Mononuclear cell (primary cell): ENCODE results near the gene PIGW. TPM values are rescaled to one million over a fixed set of nuclear protein-coding genes. Genes with fewer than 3 reads are reported as not detected.

Experiments
- H3K27me3 ChIP-seq: 2 replicates; pipeline ENCODE4 v1.6.0; 2011; ENCODE audit warnings: low read length, control low read depth; ENCODE audit not compliant: insufficient read depth
- H3K4me1 ChIP-seq: 2 replicates; pipeline ENCODE4 v1.5.1; 2011; ENCODE audit warnings: mild to moderate bottlenecking, low read length, control low read depth; ENCODE audit not compliant: insufficient read depth
- H3K4me3 ChIP-seq: 2 replicates; pipeline ENCODE4 v1.5.1; 2011; ENCODE audit warnings: mild to moderate bottlenecking, low read length, moderate library complexity
- H3K9me3 ChIP-seq: 2 replicates; pipeline ENCODE4 v1.5.1; 2011; ENCODE audit warnings: low read depth, mild to moderate bottlenecking, control low read depth, low read length
- total RNA-seq: library from RNA; depleted of rRNA; stranded (reverse); fragments of >200 nt; gene quantifications from one replicate; pipeline ENCODE4 v1.2.3, GENCODE V29; 2012

PIGW gene, protein sequence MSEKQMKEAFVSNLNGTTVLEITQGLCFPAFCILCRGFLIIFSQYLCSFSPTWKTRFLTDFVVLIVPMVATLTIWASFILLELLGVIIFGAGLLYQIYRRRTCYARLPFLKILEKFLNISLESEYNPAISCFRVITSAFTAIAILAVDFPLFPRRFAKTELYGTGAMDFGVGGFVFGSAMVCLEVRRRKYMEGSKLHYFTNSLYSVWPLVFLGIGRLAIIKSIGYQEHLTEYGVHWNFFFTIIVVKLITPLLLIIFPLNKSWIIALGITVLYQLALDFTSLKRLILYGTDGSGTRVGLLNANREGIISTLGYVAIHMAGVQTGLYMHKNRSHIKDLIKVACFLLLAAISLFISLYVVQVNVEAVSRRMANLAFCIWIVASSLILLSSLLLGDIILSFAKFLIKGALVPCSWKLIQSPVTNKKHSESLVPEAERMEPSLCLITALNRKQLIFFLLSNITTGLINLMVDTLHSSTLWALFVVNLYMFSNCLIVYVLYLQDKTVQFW
- 2.6 TPM for total RNA-seq

DNA sequence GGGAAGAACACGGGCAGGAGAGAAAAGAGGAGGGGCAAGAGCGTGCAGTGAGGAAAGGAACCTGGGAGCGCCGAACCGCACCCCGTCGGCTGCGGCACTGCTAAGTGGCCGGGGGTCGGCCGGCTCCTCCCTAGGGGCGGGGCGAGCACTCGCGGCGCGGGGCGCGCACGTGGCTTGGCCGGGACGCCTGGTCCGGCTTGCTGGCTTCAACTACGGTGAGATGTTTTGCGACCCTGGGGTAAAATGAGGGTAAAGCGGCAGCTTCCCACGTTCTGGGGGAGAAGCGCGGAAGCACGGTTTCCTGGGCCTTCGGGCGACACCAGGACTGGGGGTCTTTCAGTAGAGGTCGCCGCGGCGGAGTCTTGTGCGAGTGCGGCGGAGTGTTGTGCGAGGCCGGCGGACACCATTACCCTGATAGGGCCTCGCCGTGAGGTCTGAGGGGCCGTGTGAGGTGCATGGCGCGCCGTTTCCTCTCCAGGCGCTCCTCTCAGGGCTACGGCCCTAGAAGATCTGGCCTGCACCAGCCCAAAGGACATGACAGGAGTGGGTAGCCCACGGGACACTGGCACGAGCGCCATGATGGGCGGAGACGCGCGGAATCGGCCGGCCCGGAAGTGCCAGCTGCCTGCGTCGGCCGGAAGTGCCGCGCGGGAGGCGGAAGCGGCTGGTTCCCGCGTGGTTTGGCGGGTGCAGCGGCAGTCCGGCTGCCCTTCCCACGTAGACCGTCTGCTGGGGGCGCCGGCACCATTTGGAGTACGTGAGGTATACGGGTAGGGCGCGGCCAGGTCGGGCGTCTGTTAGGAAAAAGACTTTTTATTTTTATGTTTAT lies at the start of gene PIGW, which contains the start of gene MYO19:
Gene PIGW, plus strand, starts transcription at position 148 of the 829 bp plus-strand sequence. CDS start 2,115 bp downstream, outside the sequence.
Gene MYO19, minus strand, starts transcription at position 29 of the 829 bp plus-strand sequence. CDS start 2,330 bp downstream, outside the sequence.
- no peaks in the 10 kb centered on the region for H3K27me3 ChIP-seq
- peaks cover 16% of the 10 kb centered on the region for H3K4me1 ChIP-seq
- H3K4me3 ChIP-seq: peak within 1 kb of the TSS; percentile 94
- H3K9me3 ChIP-seq: no peaks in the 10 kb centered on the region

- peaks cover 14% of the 10 kb centered on the region for H3K27me3 ChIP-seq
- no peaks in the 10 kb centered on the region for H3K9me3 ChIP-seq
- H3K4me3 ChIP-seq: no peak overlapping the region
- H3K4me1 ChIP-seq: peaks cover 34% of the 10 kb centered on the region
These were observed 49.8 kb upstream of the PIGW start for GRCh38 chr17:36485027-36485426.

DNA sequence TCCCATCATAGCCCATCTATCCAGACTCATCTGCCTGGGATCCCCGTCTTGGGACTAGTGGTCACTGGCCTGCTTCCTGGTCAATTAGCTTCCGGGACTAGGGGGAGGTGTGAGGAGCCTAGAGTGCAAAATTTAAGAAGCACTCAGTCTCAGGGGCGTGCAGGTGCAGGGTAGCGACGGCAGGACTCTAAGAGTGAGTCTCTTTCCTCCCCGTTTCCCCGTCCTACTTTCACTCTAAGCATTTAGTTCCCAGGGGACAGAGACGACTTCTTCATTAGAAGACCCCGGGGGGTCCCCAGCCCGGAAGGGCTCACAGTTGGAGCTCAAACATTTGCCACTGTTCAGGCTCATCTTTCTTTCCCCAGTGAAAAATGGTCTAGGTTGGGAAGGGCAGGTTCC lies 49.0 kb upstream of the PIGW start:
- Histone ChIP-seq H3K4me3 (peak overlapping the region; percentile 86), H3K4me1 (peaks cover 34% of the 10 kb centered on the region)

GRCh38 chr17:36486204-36487194 lies 48.3 kb upstream of the PIGW start, which contains the start of gene ZNHIT3:
TSS of gene ZNHIT3 (plus strand) at chr17:36486681. CDS start at chr17:36486700, 19 bp downstream.
- peak within 1 kb of the TSS; percentile 86 for H3K4me3 ChIP-seq
- peaks cover 12% of the 10 kb centered on the region for H3K27me3 ChIP-seq
- no peaks in the 10 kb centered on the region for H3K9me3 ChIP-seq
- peaks cover 34% of the 10 kb centered on the region for H3K4me1 ChIP-seq

More for the DNA sequence above, 49.0 kb upstream of the PIGW start:
- no peaks in the 10 kb centered on the region for H3K9me3 ChIP-seq
- peaks cover 14% of the 10 kb centered on the region for H3K27me3 ChIP-seq

DNA sequence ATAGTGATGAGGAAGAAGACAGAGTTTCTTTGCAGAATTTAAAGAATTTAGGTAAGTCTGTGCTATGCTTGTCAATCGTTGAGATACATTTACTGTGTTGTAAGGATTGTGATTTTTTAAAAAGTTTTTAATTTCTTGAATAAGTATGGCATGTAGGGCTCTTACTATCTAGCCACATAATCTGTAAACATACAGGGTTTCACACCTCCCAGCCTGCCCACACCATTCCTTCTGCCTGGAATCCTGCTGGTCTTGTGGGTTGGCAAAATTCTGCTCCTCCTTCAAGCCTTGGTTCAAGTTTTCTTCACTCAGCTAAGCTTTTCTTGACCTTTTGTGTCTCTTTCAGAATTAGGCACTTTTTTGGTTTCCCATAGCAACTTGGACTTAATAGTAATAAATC lies 40.8 kb upstream of the PIGW start:
- Histone ChIP-seq H3K9me3 (no peaks in the 10 kb centered on the region), H3K4me3 (no peak overlapping the region), H3K27me3 (no peaks in the 10 kb centered on the region), H3K4me1 (no peaks in the 10 kb centered on the region)

DNA sequence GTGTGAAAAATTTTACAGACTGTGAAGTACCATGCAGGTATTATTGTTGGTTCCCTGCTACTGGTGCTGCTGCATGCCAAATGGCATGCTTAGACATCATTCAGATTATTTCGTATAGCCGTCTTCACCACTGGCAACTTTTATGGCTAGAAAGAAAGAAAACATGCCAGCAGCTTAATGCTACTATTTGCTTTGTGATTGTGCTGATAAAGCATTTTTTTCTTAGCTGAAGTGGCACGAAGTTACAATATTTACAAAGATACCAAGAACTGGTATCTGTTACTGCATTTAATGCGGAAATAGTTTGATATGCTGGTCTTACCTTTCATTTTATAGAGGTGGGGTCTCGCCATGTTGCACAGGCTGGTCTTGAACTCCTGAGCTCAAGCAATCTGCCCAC lies 40.1 kb upstream of the PIGW start:
- no peaks in the 10 kb centered on the region for H3K9me3 ChIP-seq
- H3K4me3 ChIP-seq: no peak overlapping the region
- H3K4me1 ChIP-seq: no peaks in the 10 kb centered on the region
- no peaks in the 10 kb centered on the region for H3K27me3 ChIP-seq

- no peak overlapping the region for H3K4me3 ChIP-seq
- no peaks in the 10 kb centered on the region for H3K9me3 ChIP-seq
- no peaks in the 10 kb centered on the region for H3K27me3 ChIP-seq
- H3K4me1 ChIP-seq: no peaks in the 10 kb centered on the region
These were observed 39.7 kb upstream of the PIGW start for GRCh38 chr17:36495076-36495578.

DNA sequence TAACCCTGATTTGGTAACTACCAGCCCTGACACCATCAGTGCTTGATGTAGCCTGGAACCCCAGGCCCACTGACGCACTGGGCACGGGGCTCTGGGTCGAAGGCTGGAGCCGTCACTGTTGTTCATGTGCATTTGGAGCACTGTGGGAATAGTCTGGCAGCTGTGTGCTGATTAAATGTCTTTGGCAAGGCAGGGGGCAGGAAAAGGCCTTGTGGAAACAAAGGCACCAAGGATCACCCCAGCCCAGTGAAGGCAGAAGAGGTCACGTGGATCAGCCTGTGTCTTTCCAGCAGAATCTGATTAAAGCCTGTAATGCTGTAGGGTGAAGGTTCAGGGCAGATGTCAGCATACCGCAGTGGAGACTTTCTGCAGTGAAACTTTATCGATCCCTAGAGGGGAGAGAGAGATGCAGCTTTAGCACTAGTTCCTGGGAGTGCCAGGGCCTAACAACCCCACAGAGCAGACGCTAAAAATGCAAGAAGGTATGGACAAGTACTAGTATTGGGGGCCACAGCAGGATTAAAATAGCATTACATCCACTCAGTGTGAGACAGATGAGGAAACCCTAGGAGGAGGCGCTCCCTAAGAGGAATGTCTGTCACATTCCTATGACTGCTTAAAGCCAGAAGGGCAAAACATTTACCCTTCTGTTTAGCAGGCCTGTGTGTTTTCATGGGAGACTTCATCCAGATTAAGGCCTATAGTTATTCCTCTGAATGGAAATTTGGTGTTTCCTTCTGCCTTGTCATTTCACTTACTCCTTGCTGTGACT lies 38.6 kb upstream of the PIGW start:
- Histone ChIP-seq H3K27me3 (no peaks in the 10 kb centered on the region), H3K4me3 (no peak overlapping the region), H3K9me3 (no peaks in the 10 kb centered on the region), H3K4me1 (no peaks in the 10 kb centered on the region)

GRCh38 chr17:36498155-36498554 lies 36.6 kb upstream of the PIGW start:
- Histone ChIP-seq H3K27me3 (no peaks in the 10 kb centered on the region), H3K4me1 (no peaks in the 10 kb centered on the region)

DNA sequence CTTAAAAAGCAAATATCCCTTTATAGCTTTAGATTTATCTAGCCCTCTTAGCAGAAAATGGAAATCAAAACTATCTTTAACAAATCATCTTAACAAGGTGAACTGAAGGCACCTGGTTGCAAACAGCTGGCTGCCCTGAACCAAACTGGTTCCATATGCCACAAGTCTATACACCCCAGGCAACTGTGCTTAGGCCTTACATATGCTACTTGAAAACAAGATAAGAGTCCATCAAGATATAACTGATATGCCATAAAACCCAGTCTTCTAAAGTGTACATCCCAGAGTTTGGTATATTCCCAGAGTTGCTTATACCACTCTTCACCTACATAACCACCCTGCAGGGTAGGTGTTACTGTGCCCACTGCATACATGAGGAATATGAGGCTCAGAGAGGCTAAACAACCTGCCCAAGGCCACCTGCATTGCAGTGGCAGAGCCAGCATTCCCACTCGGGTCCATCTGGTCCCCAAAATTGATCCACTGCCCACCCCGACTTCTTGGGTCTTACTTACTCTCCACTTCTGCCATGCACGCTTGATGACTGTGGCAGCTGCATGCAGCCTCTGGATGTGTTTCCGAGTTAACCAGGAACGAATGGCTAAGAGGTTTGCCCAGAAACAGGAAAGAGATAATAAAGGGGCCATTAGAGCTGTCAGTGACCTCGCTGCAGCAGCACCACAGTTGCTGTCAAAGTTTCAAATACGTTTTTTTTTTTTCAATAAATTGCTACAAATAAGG lies 36.1 kb upstream of the PIGW start:
- Histone ChIP-seq H3K4me3 (no peak overlapping the region), H3K4me1 (no peaks in the 10 kb centered on the region), H3K27me3 (no peaks in the 10 kb centered on the region), H3K9me3 (no peaks in the 10 kb centered on the region)

More at GRCh38 chr17:36498155-36498554, 36.6 kb upstream of the PIGW start:
- no peaks in the 10 kb centered on the region for H3K9me3 ChIP-seq
- no peak overlapping the region for H3K4me3 ChIP-seq

DNA sequence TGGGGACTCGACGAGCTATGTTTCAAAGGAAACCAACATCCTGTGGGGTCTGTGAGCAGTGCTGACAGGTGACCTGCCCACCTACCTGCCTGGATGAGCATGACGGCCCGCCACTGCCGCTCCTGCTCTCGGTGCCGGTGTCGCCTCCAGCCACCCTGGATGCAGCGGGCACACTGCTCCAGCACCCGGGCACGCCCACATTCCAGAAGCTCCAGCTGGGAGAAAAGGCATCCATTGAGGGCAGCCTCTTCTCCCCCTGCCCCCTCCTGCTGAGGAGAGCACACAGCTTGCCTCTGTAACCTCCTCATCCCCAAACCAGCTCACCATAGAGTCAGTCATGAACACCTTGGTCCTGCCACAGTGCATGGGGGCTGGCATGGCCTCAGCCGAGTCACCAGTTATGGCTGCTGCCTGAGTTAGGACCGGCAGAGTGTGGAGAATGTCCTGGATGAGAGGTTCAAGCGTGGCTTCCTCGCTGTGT lies 34.0 kb upstream of the PIGW start:
- H3K9me3 ChIP-seq: no peaks in the 10 kb centered on the region
- H3K4me3 ChIP-seq: no peak overlapping the region
- H3K4me1 ChIP-seq: no peaks in the 10 kb centered on the region
- no peaks in the 10 kb centered on the region for H3K27me3 ChIP-seq

DNA sequence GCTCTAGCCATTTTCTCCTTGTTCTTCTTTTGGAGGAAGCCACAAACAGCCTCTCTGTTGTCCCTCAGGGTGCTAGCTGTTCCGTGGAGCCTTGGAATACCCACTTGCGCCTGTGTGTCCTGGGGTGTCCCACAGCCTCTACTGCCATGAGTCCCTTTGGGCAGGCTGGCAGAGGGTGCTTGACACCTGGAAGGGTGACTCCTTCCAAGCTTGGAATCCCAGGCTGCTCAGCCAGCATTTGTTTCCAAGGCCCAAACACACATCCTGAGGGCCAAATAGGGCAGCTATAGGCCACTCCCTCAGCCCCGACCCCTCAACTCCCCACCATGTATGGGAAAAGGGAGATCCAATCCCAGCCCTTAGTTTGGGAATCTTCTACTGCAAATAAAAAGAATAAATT lies 33.4 kb upstream of the PIGW start:
- H3K27me3 ChIP-seq: no peaks in the 10 kb centered on the region
- no peak overlapping the region for H3K4me3 ChIP-seq
- no peaks in the 10 kb centered on the region for H3K4me1 ChIP-seq
- H3K9me3 ChIP-seq: no peaks in the 10 kb centered on the region

DNA sequence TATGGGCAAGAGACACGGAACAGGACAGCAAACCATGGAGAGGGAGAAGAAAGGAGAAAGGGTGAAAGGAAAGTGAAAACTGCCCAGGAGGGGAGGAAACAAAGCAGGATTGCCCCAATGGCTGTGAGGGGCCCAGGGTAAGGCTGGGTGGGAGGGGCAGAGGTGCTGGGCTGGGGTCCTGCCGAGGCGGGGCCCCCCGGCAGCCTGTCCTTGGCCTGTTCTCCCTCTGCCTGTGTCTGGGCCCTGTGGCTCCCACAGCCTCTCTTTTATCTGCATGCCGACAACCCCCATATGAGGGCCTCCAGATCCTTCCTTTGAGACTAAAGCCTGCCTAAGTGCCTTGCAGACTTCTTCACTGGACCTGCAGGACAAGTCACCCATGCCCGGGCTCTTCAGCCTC lies 32.8 kb upstream of the PIGW start:
- H3K4me1 ChIP-seq: no peaks in the 10 kb centered on the region
- no peaks in the 10 kb centered on the region for H3K27me3 ChIP-seq
- no peaks in the 10 kb centered on the region for H3K9me3 ChIP-seq
- H3K4me3 ChIP-seq: no peak overlapping the region
